Spleen (tissue), 7 donors: ENCODE results near the gene ARHGAP25.

Experiments used
- POLR2A ChIP-seq, 3 donors: fragments of 450-650 bp; IDR thresholded peaks; one replicate each; pipeline ENCODE4 v1.5.1; 2017; ENCODE audit warnings: antibody characterized with exemption in 3 of 3, mild to moderate bottlenecking in 1 of 3
- TF ChIP-seq, protein P1 (sequence below), 11 experiments: fragments of 200-600 bp in 7 of 11; fragments of 450-650 bp in 4 of 11; sonication (generic) in 4 of 11; IDR thresholded peaks in 8 of 11; conservative IDR thresholded peaks in 3 of 11; 1 replicate in 7 of 11; 2 replicates in 4 of 11; pipeline versions ENCODE4 v1.4.0 to v1.8.0; 2016 to 2021; ENCODE audit warnings: antibody characterized with exemption in 11 of 11, inconsistent platforms in 4 of 11, mild to moderate bottlenecking in 1 of 11
- donor health status: DM: no; HTN: no; CAD: no; lungs with moderate emphysema.
- donor health status: DM: no; HTN: no; CAD: no.
- donor health status: DM: no; HTN: no; CAD: no.

DNA sequence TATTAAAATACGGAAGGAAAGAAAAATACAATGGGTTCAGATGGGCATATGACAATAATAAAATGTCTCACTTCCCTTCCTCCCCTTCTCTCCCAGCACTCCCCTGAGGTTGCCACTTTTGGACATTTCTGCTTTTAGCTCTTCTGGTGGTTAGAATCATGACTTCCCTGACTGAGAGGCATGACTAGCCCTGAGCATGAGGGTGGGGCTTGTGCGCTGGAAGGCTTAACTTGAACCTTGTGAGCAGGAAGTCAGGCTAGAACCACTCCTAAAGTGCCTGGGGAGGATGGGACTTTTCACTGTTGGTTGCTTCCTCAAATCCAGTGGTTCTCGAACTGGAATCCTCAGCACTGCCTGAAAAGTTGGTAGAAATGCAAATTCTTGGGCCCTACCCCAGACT, 19.7 kb upstream of the ARHGAP25 start:
- no peak for TF ChIP-seq POLR2A (IDR thresholded peaks at IDR 0.05)
- TF ChIP-seq, protein P1, sequence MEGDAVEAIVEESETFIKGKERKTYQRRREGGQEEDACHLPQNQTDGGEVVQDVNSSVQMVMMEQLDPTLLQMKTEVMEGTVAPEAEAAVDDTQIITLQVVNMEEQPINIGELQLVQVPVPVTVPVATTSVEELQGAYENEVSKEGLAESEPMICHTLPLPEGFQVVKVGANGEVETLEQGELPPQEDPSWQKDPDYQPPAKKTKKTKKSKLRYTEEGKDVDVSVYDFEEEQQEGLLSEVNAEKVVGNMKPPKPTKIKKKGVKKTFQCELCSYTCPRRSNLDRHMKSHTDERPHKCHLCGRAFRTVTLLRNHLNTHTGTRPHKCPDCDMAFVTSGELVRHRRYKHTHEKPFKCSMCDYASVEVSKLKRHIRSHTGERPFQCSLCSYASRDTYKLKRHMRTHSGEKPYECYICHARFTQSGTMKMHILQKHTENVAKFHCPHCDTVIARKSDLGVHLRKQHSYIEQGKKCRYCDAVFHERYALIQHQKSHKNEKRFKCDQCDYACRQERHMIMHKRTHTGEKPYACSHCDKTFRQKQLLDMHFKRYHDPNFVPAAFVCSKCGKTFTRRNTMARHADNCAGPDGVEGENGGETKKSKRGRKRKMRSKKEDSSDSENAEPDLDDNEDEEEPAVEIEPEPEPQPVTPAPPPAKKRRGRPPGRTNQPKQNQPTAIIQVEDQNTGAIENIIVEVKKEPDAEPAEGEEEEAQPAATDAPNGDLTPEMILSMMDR (IDR thresholded peaks at IDR 0.05 in 8 of 11, conservative IDR thresholded peaks at IDR 0.05 in 3 of 11) = no peak
